Erythroblast (primary cell): Measurements from ENCODE around the gene ECHS1.

ENCODE experiments used
- DNase-seq, 2 experiments: peaks; one replicate each; lab custom pipeline; 2025; lab: John Stamatoyannopoulos, UW
- GATA1 ChIP-seq: IDR thresholded peaks from 2 replicates; pipeline ENCODE4 v1.6.1; 2011; ENCODE audit warnings: low read depth, mild to moderate bottlenecking, control low read depth, low read length, moderate library complexity
- POLR2A ChIP-seq: IDR thresholded peaks from 2 replicates; pipeline ENCODE4 v1.6.1; 2011; ENCODE audit warnings: mild to moderate bottlenecking, low read length

Gene ECHS1

GRCh38 chr10:133315847-133316246 lies 57.3 kb downstream of the ECHS1 start:
- DNase-seq: peak; percentile 36 to 60
- no peak for TF ChIP-seq POLR2A
- no peak for TF ChIP-seq GATA1

GRCh38 chr10:133314911-133315310 lies 58.2 kb downstream of the ECHS1 start:
- no peak for DNase-seq
- no peak for TF ChIP-seq GATA1
- TF ChIP-seq POLR2A: no peak

- TF ChIP-seq POLR2A (no peak), GATA1 (no peak)
- DNase-seq: no peak
Observed at GRCh38 chr10:133313192-133313591, 60.0 kb downstream of the ECHS1 start.

- no peak for TF ChIP-seq POLR2A
- no peak for TF ChIP-seq GATA1
- no peak for DNase-seq
Observed at GRCh38 chr10:133312769-133313145, 60.4 kb downstream of the ECHS1 start.
